Activated CD8-positive, alpha-beta T cell treated with anti-CD3 and anti-CD28 coated beads, Interleukin-2, amount 10 ng/mL, durations not matched to agents 7 days and 5 days (primary cell): Measurements from ENCODE around the gene CNIH1. TPM values are rescaled to one million over a fixed set of nuclear protein-coding genes. Genes with fewer than 3 reads are reported as not detected.
"Not testable (repeated sequence)": the region's sequence is repeated elsewhere in the genome, so short reads cannot be mapped to it uniquely, and the experiment has no call there.

Source experiments
- ATAC-seq: fragments of 150-1000 bp; cut with Tn5 transposase; one replicate; pipeline ENCODE4 v1.10.0; 2021; ENCODE audit warnings: moderate library complexity
- CTCF ChIA-PET: fragments of 350-600 bp; sonication (Branson Sonifier 250); formaldehyde crosslinking; loops from one replicate; lab custom pipeline; 2021; ENCODE audit warnings: antibody characterized with exemption; lab: Charles Lee
- POLR2A ChIA-PET: fragments of 350-600 bp; sonication (Branson Sonifier 250); formaldehyde crosslinking; loops from one replicate; lab custom pipeline; 2021; ENCODE audit warnings: antibody characterized with exemption; lab: Charles Lee
- DNase-seq: peaks from one replicate; pipeline ENCODE4 v3.0.0-alpha.2; 2020
- H3K27ac Mint-ChIP-seq: one replicate; pipeline ENCODE4 v1.8.0; 2021; ENCODE audit warnings: mild to moderate bottlenecking, mixed read lengths
- H3K27me3 Mint-ChIP-seq: one replicate; pipeline ENCODE4 v1.8.0; 2021; ENCODE audit warnings: low read depth, mixed read lengths
- H3K36me3 Mint-ChIP-seq: one replicate; pipeline ENCODE4 v1.8.0; 2021; ENCODE audit warnings: low read depth, mixed read lengths
- H3K4me1 Mint-ChIP-seq: one replicate; pipeline ENCODE4 v1.8.0; 2021; ENCODE audit warnings: low read depth, mixed read lengths
- H3K4me3 Mint-ChIP-seq: one replicate; pipeline ENCODE4 v1.8.0; 2021; ENCODE audit warnings: mild to moderate bottlenecking, mixed read lengths
- H3K9me3 Mint-ChIP-seq: one replicate; pipeline ENCODE4 v1.8.0; 2022; ENCODE audit warnings: mixed read lengths; ENCODE audit not compliant: insufficient read depth
- total RNA-seq, 2 experiments: library from RNA; stranded (reverse); gene quantifications; one replicate each; pipeline ENCODE4 v1.2.3, GENCODE V29; 2021

CNIH1 gene
- total RNA-seq, 2 experiments from 2014 or later: 60.5 to 65.1 TPM

DNA sequence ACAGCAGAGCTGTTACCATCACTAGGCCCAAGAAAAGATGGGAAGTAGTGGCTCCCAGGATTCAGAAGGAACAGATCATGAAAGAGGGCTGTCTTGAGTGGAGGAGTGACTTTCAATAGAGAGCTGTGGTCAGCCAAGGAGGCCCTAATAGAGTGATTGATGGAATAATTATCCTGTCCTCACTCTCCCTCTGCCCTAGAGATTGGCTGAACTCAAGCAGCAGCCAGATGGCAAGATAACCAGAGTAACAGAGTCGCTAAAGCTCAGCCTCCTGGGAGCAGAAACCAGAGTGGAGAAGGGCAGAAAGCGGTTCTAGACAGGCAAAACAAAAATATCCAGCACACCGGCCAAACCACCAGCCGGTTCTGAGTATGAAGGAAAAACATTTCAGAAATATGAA lies 24.5 kb upstream of the CNIH1 start:
- Mint-ChIP-seq H3K27ac (no peak overlapping the region), H3K4me1 (no peaks in the 10 kb centered on the region), H3K36me3 (peaks cover 6% of the 10 kb centered on the region), H3K4me3 (no peak overlapping the region), H3K9me3 (peaks cover 12% of the 10 kb centered on the region), H3K27me3 (peaks cover 11% of the 10 kb centered on the region)
- DNase-seq: no peak
- ATAC-seq: no peak
- ChIA-PET CTCF (interaction anchor here (1.3 kb wide), 1 partner anchor 24 kb away, joined by 3 read pairs; no protein-coding TSS in a partner anchor), POLR2A (interaction anchor here (0.6 kb wide), 1 partner anchor 31 kb away, joined by 3 read pairs; no protein-coding TSS in a partner anchor)

DNA sequence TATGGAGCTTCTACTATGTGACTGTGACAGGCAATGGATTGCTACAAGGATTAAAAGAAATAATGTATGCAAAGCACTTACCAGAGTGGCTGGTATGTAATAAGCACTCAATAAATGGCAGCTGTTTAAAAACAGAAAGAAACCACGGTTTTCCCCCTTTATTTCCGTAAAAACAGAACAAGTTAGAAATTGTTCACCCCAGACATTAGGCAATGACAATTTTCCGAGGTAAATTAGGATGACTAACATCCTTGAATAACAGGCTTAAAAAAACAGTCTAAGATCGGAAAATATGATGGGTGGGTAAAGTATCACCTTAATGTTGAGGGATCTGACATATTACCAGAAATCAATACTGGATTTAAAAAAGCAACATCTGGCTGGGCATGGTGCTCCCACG lies 20.9 kb upstream of the CNIH1 start:
- Mint-ChIP-seq H3K27ac (no peak overlapping the region), H3K4me1 (no peaks in the 10 kb centered on the region), H3K36me3 (peaks cover 4% of the 10 kb centered on the region), H3K27me3 (peaks cover 11% of the 10 kb centered on the region), H3K9me3 (peaks cover 16% of the 10 kb centered on the region), H3K4me3 (no peak overlapping the region)
- ATAC-seq (no peak), DNase-seq (no peak)
- POLR2A ChIA-PET: no interaction called here
- CTCF ChIA-PET: interaction anchor here (1.1 to 1.4 kb wide), 2 partner anchors 12 to 20 kb away, joined by 3 to 4 read pairs; no protein-coding TSS in a partner anchor

GRCh38 chr14:54459106-54459505 lies 17.9 kb upstream of the CNIH1 start:
- no peak for DNase-seq
- H3K27ac Mint-ChIP-seq: no peak overlapping the region
- POLR2A ChIA-PET: no interaction called here
- no peak overlapping the region for H3K4me3 Mint-ChIP-seq
- peaks cover 5% of the 10 kb centered on the region for H3K27me3 Mint-ChIP-seq
- ATAC-seq: no peak
- CTCF ChIA-PET: no interaction called here
- H3K9me3 Mint-ChIP-seq: peaks cover 15% of the 10 kb centered on the region
- no peaks in the 10 kb centered on the region for H3K4me1 Mint-ChIP-seq
- H3K36me3 Mint-ChIP-seq: peaks cover 4% of the 10 kb centered on the region

- DNase-seq, H3K27ac Mint-ChIP-seq, CTCF ChIA-PET, H3K27me3 Mint-ChIP-seq, H3K4me3 Mint-ChIP-seq, ATAC-seq, H3K36me3 Mint-ChIP-seq, POLR2A ChIA-PET, H3K4me1 Mint-ChIP-seq: not testable (repeated sequence)
- H3K9me3 Mint-ChIP-seq: peaks cover 15% of the 10 kb centered on the region
Observed at GRCh38 chr14:54458536-54458935, 17.4 kb upstream of the CNIH1 start.

- peaks cover 15% of the 10 kb centered on the region for H3K9me3 Mint-ChIP-seq
- H3K4me3 Mint-ChIP-seq: no peak overlapping the region
- POLR2A ChIA-PET: no interaction called here
- CTCF ChIA-PET: no interaction called here
- H3K27me3 Mint-ChIP-seq: no peaks in the 10 kb centered on the region
- no peak overlapping the region for H3K27ac Mint-ChIP-seq
- peaks cover 4% of the 10 kb centered on the region for H3K36me3 Mint-ChIP-seq
- no peak for DNase-seq
- ATAC-seq: no peak
- H3K4me1 Mint-ChIP-seq: no peaks in the 10 kb centered on the region
Observed at GRCh38 chr14:54457609-54457996, 16.4 kb upstream of the CNIH1 start.

DNA sequence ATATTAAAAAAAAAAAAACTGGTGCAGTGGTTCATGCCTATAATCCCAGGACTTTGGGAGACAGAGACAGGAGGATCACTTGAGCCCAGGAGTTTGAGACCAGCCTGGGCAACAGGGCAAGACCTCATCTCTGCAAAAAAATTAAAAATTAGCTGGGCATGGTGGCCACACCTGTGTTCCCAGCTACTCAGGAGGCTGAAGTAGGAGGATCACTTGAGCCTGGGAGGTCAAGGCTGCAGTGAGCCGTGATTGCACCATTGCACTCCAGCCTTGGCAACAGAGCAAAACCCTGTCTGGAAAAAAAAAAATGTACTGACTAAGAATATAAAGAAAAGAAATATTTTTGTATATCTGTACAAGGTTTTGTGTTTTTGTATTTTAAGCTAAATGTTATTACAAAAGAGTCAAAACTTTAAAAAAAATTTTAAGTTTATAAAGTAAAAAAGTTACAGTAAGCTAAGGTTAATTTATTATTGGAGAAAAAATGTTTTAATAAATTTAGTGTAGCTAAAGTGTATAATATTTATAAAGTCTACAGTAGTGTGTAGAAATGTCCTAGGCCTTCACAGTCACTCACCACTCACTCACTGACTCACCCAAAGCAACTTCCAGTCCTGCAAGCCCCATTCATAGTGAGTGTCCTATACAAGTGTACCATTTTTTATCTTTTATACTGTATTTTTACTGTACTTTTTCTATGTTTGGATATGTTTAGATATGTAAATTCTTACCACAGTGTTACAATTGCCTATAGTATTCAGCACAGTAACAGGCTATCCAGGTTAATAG lies 15.8 kb upstream of the CNIH1 start:
- H3K27ac Mint-ChIP-seq, POLR2A ChIA-PET, ATAC-seq, H3K36me3 Mint-ChIP-seq, H3K27me3 Mint-ChIP-seq, DNase-seq, H3K4me3 Mint-ChIP-seq, H3K4me1 Mint-ChIP-seq: not testable (repeated sequence)
- CTCF ChIA-PET: interaction anchor here (1.6 kb wide), 1 partner anchor 13 kb away, joined by 3 read pairs; no protein-coding TSS in a partner anchor
- peaks cover 15% of the 10 kb centered on the region for H3K9me3 Mint-ChIP-seq

DNA sequence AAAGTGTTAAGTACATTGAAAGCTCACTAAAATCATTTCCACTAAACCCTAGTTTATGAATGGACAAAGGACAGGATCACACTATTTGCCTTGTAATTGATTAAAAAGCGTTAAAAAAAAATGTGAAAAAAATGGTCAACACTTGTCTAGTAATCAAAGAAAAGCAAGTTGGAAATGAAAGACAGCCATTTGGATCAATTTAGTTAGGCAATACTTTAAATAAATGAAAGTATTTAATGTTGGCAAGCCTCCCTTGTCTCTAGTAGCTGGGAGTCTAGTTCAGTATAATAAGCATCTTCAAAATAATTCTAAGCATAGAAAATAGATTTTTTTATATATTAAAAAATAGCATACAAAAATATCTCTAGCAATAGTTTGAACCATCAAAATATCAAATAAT lies 14.2 kb upstream of the CNIH1 start:
- peaks cover 15% of the 10 kb centered on the region for H3K9me3 Mint-ChIP-seq
- H3K4me3 Mint-ChIP-seq: no peak overlapping the region
- CTCF ChIA-PET: no interaction called here
- no peak for DNase-seq
- H3K27ac Mint-ChIP-seq: no peak overlapping the region
- ATAC-seq: no peak
- H3K27me3 Mint-ChIP-seq: no peaks in the 10 kb centered on the region
- peaks cover 4% of the 10 kb centered on the region for H3K4me1 Mint-ChIP-seq
- H3K36me3 Mint-ChIP-seq: peaks cover 4% of the 10 kb centered on the region
- POLR2A ChIA-PET: interaction anchor here (0.7 kb wide), 1 partner anchor 21 kb away, joined by 4 read pairs; no protein-coding TSS in a partner anchor

- ATAC-seq, POLR2A ChIA-PET, H3K36me3 Mint-ChIP-seq, H3K27me3 Mint-ChIP-seq, H3K27ac Mint-ChIP-seq, H3K9me3 Mint-ChIP-seq, H3K4me1 Mint-ChIP-seq, CTCF ChIA-PET, DNase-seq, H3K4me3 Mint-ChIP-seq: not testable (repeated sequence)
Observed at GRCh38 chr14:54453990-54454389, 12.8 kb upstream of the CNIH1 start.

- Mint-ChIP-seq H3K4me1 (peaks cover 4% of the 10 kb centered on the region), H3K27me3 (no peaks in the 10 kb centered on the region), H3K36me3 (no peaks in the 10 kb centered on the region), H3K27ac (no peak overlapping the region), H3K4me3 (no peak overlapping the region), H3K9me3 (no peaks in the 10 kb centered on the region)
- ChIA-PET CTCF (no interaction called here), POLR2A (no interaction called here)
- ATAC-seq: no peak
- DNase-seq: no peak
Observed at GRCh38 chr14:54453252-54453651, 12.1 kb upstream of the CNIH1 start.

DNA sequence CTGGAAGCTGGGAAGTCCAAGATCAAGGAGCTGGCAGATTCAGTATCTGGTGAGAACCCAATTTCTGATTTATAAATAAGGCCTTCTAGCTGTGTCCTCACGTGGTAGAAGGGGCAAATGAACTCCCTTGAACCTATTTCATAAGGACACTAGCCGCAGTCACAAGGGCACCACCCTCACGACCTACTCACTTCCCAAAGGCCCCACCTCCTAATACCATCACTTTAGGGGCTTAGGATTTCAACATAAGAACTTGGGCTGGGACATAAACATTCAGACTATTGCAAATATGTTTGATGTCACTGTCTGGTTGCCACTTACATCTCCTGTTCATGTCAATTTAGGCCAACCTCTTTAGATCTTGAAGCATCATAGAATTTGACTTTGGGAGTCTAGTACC lies 10.8 kb upstream of the CNIH1 start:
- DNase-seq: no peak
- ChIA-PET CTCF (no interaction called here), POLR2A (no interaction called here)
- H3K9me3 Mint-ChIP-seq: no peaks in the 10 kb centered on the region
- no peak overlapping the region for H3K27ac Mint-ChIP-seq
- H3K4me1 Mint-ChIP-seq: peaks cover 4% of the 10 kb centered on the region
- H3K36me3 Mint-ChIP-seq: no peaks in the 10 kb centered on the region
- H3K4me3 Mint-ChIP-seq: no peak overlapping the region
- ATAC-seq: no peak
- H3K27me3 Mint-ChIP-seq: peaks cover 5% of the 10 kb centered on the region

- CTCF ChIA-PET: interaction anchor here (1.4 kb wide), 1 partner anchor 103 kb away, joined by 3 read pairs; no protein-coding TSS in a partner anchor
- H3K4me3 Mint-ChIP-seq: no peak overlapping the region
Observed at GRCh38 chr14:54451121-54451601, 10.0 kb upstream of the CNIH1 start.

GRCh38 chr14:54450535-54450934 lies 9.4 kb upstream of the CNIH1 start:
- DNase-seq (no peak), ATAC-seq (no peak)
- Mint-ChIP-seq H3K27me3 (peaks cover 13% of the 10 kb centered on the region), H3K9me3 (no peaks in the 10 kb centered on the region), H3K4me1 (peaks cover 4% of the 10 kb centered on the region), H3K4me3 (no peak overlapping the region), H3K36me3 (no peaks in the 10 kb centered on the region), H3K27ac (no peak overlapping the region)
- POLR2A ChIA-PET: no interaction called here
- CTCF ChIA-PET: interaction anchor here (0.8 to 1.4 kb wide), 2 partner anchors 11 to 103 kb away, joined by 3 read pairs; no protein-coding TSS in a partner anchor

More at GRCh38 chr14:54451121-54451601, 10.0 kb upstream of the CNIH1 start:
- peaks cover 4% of the 10 kb centered on the region for H3K4me1 Mint-ChIP-seq
- H3K27me3 Mint-ChIP-seq: peaks cover 8% of the 10 kb centered on the region
- no peaks in the 10 kb centered on the region for H3K9me3 Mint-ChIP-seq
- no peak overlapping the region for H3K27ac Mint-ChIP-seq
- POLR2A ChIA-PET: no interaction called here
- ATAC-seq: no peak
- no peak for DNase-seq
- no peaks in the 10 kb centered on the region for H3K36me3 Mint-ChIP-seq
